Lower lobe of right lung (tissue), 2 donors: ENCODE data around the gene MORN5. TPM values are rescaled to one million over a fixed set of nuclear protein-coding genes. Genes with fewer than 3 reads are reported as not detected.

Source experiments
- ATAC-seq, 2 donors: fragments of 200-7000 bp; cut with Tn5 transposase; one replicate each; pipeline ENCODE4 v1.9.1; 2020 to 2022; ENCODE audit warnings: mild to moderate bottlenecking in 2 of 2, moderate library complexity in 2 of 2
- DNase-seq: peaks from one replicate; pipeline ENCODE4 v3.0.0-alpha.2; 2020
- H3K27ac ChIP-seq: fragments of 200-600 bp; one replicate; pipeline ENCODE4 v1.8.0; 2022
- H3K27me3 ChIP-seq: fragments of 200-600 bp; one replicate; pipeline ENCODE4 v1.8.0; 2022; ENCODE audit warnings: low read depth
- H3K36me3 ChIP-seq: fragments of 200-600 bp; one replicate; pipeline ENCODE4 v1.8.0; 2022; ENCODE audit warnings: mild to moderate bottlenecking
- H3K4me1 ChIP-seq: fragments of 200-600 bp; one replicate; pipeline ENCODE4 v1.8.0; 2022
- H3K4me3 ChIP-seq: fragments of 200-600 bp; one replicate; pipeline ENCODE4 v1.8.0; 2022; ENCODE audit warnings: mild to moderate bottlenecking
- H3K9me3 ChIP-seq: fragments of 200-600 bp; one replicate; pipeline ENCODE4 v1.8.0; 2022
- intact Hi-C: fragments of 100-400 bp; cut with DNase I; formaldehyde crosslinking; loops from one replicate; pipeline ENCODE4 v1.11.0; 2022
- total RNA-seq: library from RNA; stranded (reverse); fragmentation: NEBNext Ultra II Directional; extraction: Animal tissue kit (Norgen Biotek cat#: 25700); gene quantifications from one replicate; pipeline ENCODE4 v1.2.1, GENCODE V29; 2021
- TF ChIP-seq, protein P1 (sequence below): fragments of 200-600 bp; IDR thresholded peaks from one replicate; pipeline ENCODE4 v1.8.0; 2022; ENCODE audit warnings: antibody characterized with exemption, mild to moderate bottlenecking
- donor health status: DM: no; HTN: yes; CAD: no; lungs with severe emphysema.

The MORN5 gene
- total RNA-seq, 1 donor from 2014 or later: 7.7 TPM

DNA sequence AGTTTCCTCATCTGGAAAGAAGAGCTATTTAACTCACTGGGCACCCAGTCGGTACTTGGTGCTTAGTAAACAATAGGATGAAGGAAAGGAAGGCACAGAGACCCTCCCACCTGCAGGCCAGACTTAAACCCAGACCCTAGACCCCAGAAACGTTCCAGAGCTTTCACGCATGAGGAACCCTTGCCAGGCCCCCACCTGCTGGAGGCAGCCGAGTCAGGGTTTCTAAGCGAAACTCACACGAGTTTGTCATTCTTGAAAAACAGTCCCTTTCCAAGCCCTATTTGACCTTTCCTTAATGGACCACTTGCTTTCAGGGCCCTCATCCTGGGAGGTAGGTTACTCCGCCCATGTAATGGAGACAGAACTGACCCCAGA lies 30.8 kb upstream of the MORN5 start:
- DNase-seq: no peak
- no peaks in the 10 kb centered on the region for H3K36me3 ChIP-seq
- no peak for ATAC-seq
- H3K27ac ChIP-seq: no peak overlapping the region
- no peaks in the 10 kb centered on the region for H3K9me3 ChIP-seq
- H3K27me3 ChIP-seq: peaks cover 31% of the 10 kb centered on the region
- H3K4me1 ChIP-seq: peaks cover 33% of the 10 kb centered on the region
- intact Hi-C loops: loop anchor here (10.0 kb wide), 1 partner anchor 226 kb away; no protein-coding TSS in a partner anchor
- TF ChIP-seq, protein P1, sequence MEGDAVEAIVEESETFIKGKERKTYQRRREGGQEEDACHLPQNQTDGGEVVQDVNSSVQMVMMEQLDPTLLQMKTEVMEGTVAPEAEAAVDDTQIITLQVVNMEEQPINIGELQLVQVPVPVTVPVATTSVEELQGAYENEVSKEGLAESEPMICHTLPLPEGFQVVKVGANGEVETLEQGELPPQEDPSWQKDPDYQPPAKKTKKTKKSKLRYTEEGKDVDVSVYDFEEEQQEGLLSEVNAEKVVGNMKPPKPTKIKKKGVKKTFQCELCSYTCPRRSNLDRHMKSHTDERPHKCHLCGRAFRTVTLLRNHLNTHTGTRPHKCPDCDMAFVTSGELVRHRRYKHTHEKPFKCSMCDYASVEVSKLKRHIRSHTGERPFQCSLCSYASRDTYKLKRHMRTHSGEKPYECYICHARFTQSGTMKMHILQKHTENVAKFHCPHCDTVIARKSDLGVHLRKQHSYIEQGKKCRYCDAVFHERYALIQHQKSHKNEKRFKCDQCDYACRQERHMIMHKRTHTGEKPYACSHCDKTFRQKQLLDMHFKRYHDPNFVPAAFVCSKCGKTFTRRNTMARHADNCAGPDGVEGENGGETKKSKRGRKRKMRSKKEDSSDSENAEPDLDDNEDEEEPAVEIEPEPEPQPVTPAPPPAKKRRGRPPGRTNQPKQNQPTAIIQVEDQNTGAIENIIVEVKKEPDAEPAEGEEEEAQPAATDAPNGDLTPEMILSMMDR: no peak
- no peak overlapping the region for H3K4me3 ChIP-seq

- no peaks in the 10 kb centered on the region for H3K9me3 ChIP-seq
- H3K36me3 ChIP-seq: no peaks in the 10 kb centered on the region
- H3K27ac ChIP-seq: no peak overlapping the region
- peaks cover 29% of the 10 kb centered on the region for H3K27me3 ChIP-seq
- H3K4me1 ChIP-seq: peaks cover 38% of the 10 kb centered on the region
- TF ChIP-seq, protein P1: no peak
- DNase-seq (no peak), ATAC-seq (no peak)
- intact Hi-C loops: loop anchor here (10.0 kb wide), 1 partner anchor 225 kb away; no protein-coding TSS in a partner anchor
- no peak overlapping the region for H3K4me3 ChIP-seq
These were observed 29.7 kb upstream of the MORN5 start for GRCh38 chr9:122129969-122130368.

DNA sequence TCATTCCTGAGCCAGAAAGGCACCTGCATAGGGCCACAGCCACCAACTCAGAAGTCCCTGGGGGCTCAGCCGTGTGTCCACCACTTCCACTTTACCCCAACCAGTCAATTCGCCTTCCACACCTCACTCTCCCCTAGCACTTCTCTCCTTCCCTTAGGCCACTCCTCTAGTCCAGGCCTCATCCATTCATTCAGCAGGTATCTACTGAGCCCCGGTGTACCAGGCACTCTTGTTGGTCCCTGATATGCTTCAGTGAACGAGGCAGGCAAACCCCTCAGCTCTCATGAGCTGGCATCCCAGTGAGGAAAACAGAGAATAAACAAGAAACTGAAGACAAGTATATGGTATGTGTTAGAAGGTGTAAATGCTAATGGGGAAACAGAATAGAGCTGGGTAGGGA lies 28.9 kb upstream of the MORN5 start:
- Histone ChIP-seq H3K9me3 (no peaks in the 10 kb centered on the region), H3K27ac (no peak overlapping the region), H3K27me3 (peaks cover 22% of the 10 kb centered on the region), H3K4me1 (peaks cover 34% of the 10 kb centered on the region), H3K36me3 (no peaks in the 10 kb centered on the region), H3K4me3 (no peak overlapping the region)
- intact Hi-C loops: no loop called here
- no peak for ATAC-seq
- TF ChIP-seq, protein P1: no peak
- no peak for DNase-seq

DNA sequence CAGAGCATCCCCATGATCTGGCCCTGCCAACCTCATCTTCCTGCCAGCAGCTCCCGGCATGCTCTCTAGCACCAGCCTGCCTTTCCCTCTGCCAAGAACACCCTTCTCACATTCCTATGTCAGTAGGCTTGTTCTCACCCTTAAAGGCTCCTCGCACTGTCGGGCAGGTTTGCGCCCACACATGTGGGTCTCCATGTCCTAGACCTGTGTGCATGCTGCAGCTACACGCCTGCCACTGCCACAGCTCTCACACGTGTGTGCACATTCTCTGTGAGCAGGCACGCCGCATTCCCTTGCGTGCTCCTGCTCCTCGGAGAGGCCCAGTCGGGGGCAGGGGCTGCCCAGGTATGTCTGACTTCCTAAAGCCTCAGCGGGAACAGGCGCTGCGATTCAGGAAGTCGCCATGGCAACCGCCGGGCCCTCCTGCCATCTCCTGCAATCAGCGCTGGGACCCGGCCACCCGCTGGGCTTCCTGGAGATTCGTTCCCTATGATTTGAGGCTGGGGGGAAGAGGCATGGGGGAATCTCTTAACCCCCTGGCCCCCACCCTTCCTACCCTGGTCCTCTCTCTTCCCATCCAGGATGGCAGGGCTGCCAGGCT lies 28.2 kb upstream of the MORN5 start:
- H3K27ac ChIP-seq: no peak overlapping the region
- H3K4me3 ChIP-seq: no peak overlapping the region
- TF ChIP-seq, protein P1: no peak
- peaks cover 27% of the 10 kb centered on the region for H3K4me1 ChIP-seq
- H3K9me3 ChIP-seq: no peaks in the 10 kb centered on the region
- H3K27me3 ChIP-seq: peaks cover 15% of the 10 kb centered on the region
- DNase-seq (no peak), ATAC-seq (peak; percentile 9 to 33)
- intact Hi-C loops: no loop called here
- no peaks in the 10 kb centered on the region for H3K36me3 ChIP-seq

DNA sequence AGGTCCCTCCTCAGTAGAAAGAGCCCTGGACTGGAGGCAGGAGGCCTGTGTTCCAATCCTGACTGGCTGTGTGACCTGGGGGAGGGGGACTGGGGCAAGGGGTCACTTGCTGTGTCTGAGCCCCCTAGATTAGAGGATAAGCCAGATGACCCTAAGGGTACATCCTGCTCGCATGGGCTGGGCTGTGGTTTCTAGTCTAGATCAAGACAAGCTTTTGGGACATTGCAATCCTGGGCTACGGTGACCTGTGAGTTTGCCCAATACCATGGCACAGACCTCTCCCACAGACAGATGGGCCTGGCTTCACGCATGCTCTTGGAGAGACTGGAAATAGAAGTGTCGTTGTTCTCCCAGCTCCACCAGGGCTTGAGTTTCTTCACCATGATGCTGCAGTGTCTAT lies 27.2 kb upstream of the MORN5 start:
- TF ChIP-seq, protein P1: no peak
- no peaks in the 10 kb centered on the region for H3K9me3 ChIP-seq
- intact Hi-C loops: no loop called here

More for the DNA sequence above, 27.2 kb upstream of the MORN5 start:
- Histone ChIP-seq H3K27ac (no peak overlapping the region), H3K4me1 (peaks cover 19% of the 10 kb centered on the region), H3K36me3 (no peaks in the 10 kb centered on the region), H3K4me3 (no peak overlapping the region), H3K27me3 (peaks cover 6% of the 10 kb centered on the region)
- ATAC-seq (no peak), DNase-seq (no peak)
